RWPE2 (cell line): ENCODE measurements around the gene CD1E.

Experiments
- ATAC-seq: fragments of 200-7000 bp; cut with Tn5 transposase; 3 replicates; pipeline ENCODE4 v1.9.1; 2021; ENCODE audit warnings: low read depth
- DNase-seq: peaks from one replicate; pipeline ENCODE4 v3.0.0-alpha.2; 2020; ENCODE audit warnings: low spot score
- H3K27ac ChIP-seq: fragments of 450-650 bp; 2 replicates; pipeline ENCODE4 v1.5.1; 2017; ENCODE audit warnings: mild to moderate bottlenecking; ENCODE audit not compliant: poor library complexity, severe bottlenecking
- H3K27me3 ChIP-seq: fragments of 250-450 bp; sonication (Bioruptor Pico); 2 replicates; pipeline ENCODE4 v1.5.1; 2021; ENCODE audit warnings: mild to moderate bottlenecking, moderate library complexity; ENCODE audit not compliant: insufficient read depth, poor library complexity, severe bottlenecking
- H3K36me3 ChIP-seq: fragments of 250-450 bp; sonication (Bioruptor Pico); 2 replicates; pipeline ENCODE4 v1.5.1; 2020; ENCODE audit warnings: low read depth, mild to moderate bottlenecking, moderate library complexity
- H3K4me1 ChIP-seq: fragments of 250-450 bp; sonication (Bioruptor Pico); 2 replicates; pipeline ENCODE4 v1.5.1; 2021; ENCODE audit warnings: mild to moderate bottlenecking, moderate library complexity; ENCODE audit not compliant: insufficient read depth, poor library complexity, severe bottlenecking
- H3K4me3 ChIP-seq: fragments of 250-450 bp; sonication (Bioruptor Pico); 2 replicates; pipeline ENCODE4 v1.5.1; 2021; ENCODE audit warnings: mild to moderate bottlenecking, moderate library complexity; ENCODE audit not compliant: severe bottlenecking
- H3K9me3 ChIP-seq: fragments of 250-450 bp; sonication (Bioruptor Pico); 2 replicates; pipeline ENCODE4 v1.5.1; 2021; ENCODE audit warnings: mild to moderate bottlenecking, moderate library complexity; ENCODE audit not compliant: severe bottlenecking
- TF ChIP-seq, protein P1 (sequence below): fragments of 450-650 bp; IDR thresholded peaks from one replicate; pipeline ENCODE4 v1.5.1; 2017; ENCODE audit warnings: mild to moderate bottlenecking, moderate library complexity; ENCODE audit not compliant: poor library complexity, severe bottlenecking

The CD1E gene

DNA sequence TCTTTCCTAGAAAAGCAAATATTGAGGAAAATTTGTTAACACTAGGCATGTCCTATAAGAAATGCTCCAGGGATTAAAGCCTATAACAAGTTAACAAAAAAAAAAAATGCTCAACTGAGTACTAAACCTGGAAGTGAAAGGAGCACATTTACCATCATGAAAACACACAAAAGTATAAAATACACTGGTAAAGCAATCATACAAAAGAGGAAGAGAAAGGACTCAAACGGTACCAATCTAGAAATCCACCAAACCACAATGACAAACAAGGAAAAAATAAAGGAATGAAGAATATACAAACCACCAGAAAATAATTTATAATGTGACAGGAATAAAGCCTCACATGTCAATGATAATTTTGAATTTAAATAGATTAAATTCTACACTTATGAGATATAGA, 21.2 kb downstream of the CD1E start:
- DNase-seq = no peak
- TF ChIP-seq, protein P1, sequence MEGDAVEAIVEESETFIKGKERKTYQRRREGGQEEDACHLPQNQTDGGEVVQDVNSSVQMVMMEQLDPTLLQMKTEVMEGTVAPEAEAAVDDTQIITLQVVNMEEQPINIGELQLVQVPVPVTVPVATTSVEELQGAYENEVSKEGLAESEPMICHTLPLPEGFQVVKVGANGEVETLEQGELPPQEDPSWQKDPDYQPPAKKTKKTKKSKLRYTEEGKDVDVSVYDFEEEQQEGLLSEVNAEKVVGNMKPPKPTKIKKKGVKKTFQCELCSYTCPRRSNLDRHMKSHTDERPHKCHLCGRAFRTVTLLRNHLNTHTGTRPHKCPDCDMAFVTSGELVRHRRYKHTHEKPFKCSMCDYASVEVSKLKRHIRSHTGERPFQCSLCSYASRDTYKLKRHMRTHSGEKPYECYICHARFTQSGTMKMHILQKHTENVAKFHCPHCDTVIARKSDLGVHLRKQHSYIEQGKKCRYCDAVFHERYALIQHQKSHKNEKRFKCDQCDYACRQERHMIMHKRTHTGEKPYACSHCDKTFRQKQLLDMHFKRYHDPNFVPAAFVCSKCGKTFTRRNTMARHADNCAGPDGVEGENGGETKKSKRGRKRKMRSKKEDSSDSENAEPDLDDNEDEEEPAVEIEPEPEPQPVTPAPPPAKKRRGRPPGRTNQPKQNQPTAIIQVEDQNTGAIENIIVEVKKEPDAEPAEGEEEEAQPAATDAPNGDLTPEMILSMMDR = no peak
- H3K27me3 ChIP-seq = peaks cover 4% of the 10 kb centered on the region
- H3K4me3 ChIP-seq = no peak overlapping the region
- no peaks in the 10 kb centered on the region for H3K36me3 ChIP-seq
- no peak for ATAC-seq
- no peaks in the 10 kb centered on the region for H3K9me3 ChIP-seq
- H3K27ac ChIP-seq = no peak overlapping the region
- no peaks in the 10 kb centered on the region for H3K4me1 ChIP-seq

DNA sequence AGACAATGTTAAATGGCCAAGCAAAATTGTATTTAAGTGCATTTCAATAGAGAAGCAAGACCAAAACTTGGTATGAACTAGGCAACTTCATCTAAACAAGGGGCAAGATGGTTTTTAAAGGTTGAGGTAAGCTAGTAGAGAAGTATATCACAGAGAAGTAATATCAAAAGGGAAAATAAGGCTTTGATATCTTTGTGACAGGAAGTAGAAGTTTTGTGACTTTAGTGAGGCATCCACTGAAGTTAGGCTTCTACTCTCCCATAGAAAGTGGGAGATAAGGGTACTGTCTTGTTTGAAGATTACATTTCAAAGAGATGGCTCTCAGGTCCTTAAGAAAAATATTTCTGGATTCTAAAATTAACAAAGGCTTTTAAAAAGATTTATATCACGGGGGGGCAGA, 36.6 kb downstream of the CD1E start:
- ATAC-seq = no peak
- TF ChIP-seq, protein P1 = no peak

DNA sequence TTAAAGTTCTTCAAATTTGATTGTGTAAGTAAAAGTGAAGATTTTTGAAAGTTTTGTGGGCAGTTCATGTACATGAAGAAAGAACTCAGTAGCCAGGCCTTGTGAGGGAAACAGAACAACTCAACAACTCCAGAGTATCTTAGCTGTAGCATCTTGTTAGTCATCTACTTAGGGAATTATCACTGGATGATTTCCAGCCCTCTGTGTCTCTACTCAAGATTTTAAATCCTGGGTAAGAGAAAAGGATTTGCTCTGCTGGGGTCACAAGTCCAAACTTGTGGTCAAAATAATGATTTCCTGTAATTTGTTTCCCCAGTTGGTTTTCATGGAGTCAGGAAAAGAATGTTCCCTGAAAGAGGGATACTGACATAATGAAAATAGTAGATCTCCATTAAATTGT, 37.4 kb downstream of the CD1E start:
- ATAC-seq = no peak
- Histone ChIP-seq H3K9me3 (peaks cover 2% of the 10 kb centered on the region), H3K36me3 (no peaks in the 10 kb centered on the region), H3K27ac (no peak overlapping the region), H3K4me3 (no peak overlapping the region), H3K27me3 (no peaks in the 10 kb centered on the region), H3K4me1 (no peaks in the 10 kb centered on the region)
- TF ChIP-seq, protein P1 = no peak
- DNase-seq = no peak

More for the DNA sequence above, 36.6 kb downstream of the CD1E start:
- peaks cover 2% of the 10 kb centered on the region for H3K9me3 ChIP-seq
- no peak for DNase-seq
- H3K36me3 ChIP-seq = no peaks in the 10 kb centered on the region
- no peaks in the 10 kb centered on the region for H3K4me1 ChIP-seq
- H3K4me3 ChIP-seq = no peak overlapping the region
- no peaks in the 10 kb centered on the region for H3K27me3 ChIP-seq
- H3K27ac ChIP-seq = no peak overlapping the region

DNA sequence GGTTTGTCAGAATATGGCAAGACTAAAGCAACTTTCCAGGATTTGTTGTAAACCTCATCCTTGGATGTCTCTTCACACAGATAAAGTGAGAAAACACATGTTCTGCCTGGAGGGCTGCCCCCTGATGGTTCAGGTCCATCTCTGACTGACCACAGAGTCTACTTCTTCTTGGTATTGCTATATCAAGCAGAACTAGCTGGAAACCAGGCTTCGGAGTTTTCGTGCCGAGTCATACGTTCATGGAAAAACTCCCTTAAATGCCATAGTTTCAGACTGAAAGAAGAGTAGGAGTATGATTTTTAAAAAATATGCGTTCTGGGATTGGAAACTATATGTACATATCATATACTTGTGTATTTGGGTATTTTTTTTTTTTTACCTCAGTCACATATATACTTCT, 39.8 kb downstream of the CD1E start:
- H3K4me1 ChIP-seq = no peaks in the 10 kb centered on the region
- no peaks in the 10 kb centered on the region for H3K36me3 ChIP-seq
- peaks cover 7% of the 10 kb centered on the region for H3K27me3 ChIP-seq
- H3K9me3 ChIP-seq = peaks cover 2% of the 10 kb centered on the region
- DNase-seq (no peak), ATAC-seq (no peak)
- no peak overlapping the region for H3K4me3 ChIP-seq
- no peak overlapping the region for H3K27ac ChIP-seq
- TF ChIP-seq, protein P1 = no peak

DNA sequence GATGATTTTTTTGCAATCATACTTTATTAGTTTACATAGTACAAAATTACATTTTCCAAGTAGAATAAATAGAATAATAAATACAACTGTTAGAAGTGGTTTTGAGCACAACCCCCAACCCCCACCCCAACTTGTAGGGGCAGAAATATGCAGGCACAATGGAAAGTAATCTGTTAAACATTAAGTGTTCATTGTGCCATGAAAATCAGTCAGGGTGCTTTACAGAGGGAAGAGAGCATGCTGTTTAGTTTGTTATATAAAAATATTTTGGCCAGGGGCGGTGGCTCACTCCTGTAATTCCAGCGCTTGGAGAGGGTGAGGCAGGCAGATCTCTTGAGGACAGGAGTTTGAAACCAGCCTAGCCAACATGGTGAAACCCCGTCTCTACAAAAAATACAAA, 43.0 kb downstream of the CD1E start:
- TF ChIP-seq, protein P1 = no peak
- H3K9me3 ChIP-seq = no peaks in the 10 kb centered on the region
- no peak overlapping the region for H3K27ac ChIP-seq
- DNase-seq = no peak
- H3K4me3 ChIP-seq = no peak overlapping the region
- no peaks in the 10 kb centered on the region for H3K4me1 ChIP-seq
- peaks cover 18% of the 10 kb centered on the region for H3K27me3 ChIP-seq
- no peaks in the 10 kb centered on the region for H3K36me3 ChIP-seq
- ATAC-seq = no peak
